ENCODE results near the gene SETSIP.
A peak's percentile ranks its signal among the peaks of the same experiment; 100 is the strongest.
"Not testable (repeated sequence)": the region's sequence is repeated elsewhere in the genome, so short reads cannot be mapped to it uniquely, and the experiment has no call there.

SETSIP gene

GRCh38 chr1:92051948-92052347 is 23.3 kb downstream of the SETSIP start:
- Histone ChIP-seq H3K9me3 (ENCODE audit: control insufficient read depth in 1 of 2, low read length in 2 of 2) (no peaks in the 10 kb centered on the region), H3K36me3 (ENCODE audit: control insufficient read depth in 1 of 2, insufficient read depth in 2 of 2, low read length in 2 of 2) (no peaks in the 10 kb centered on the region), H3K4me3 (ENCODE audit: low read depth in 1 of 2, low read length in 2 of 2) (no peak overlapping the region), H3K4me1 (ENCODE audit: control insufficient read depth in 1 of 2, insufficient read depth in 2 of 2, low read length in 2 of 2) (no peaks in the 10 kb centered on the region), H3K27ac (ENCODE audit: low read length) (no peak overlapping the region), H3K27me3 (ENCODE audit: low read depth, low read length) (no peaks in the 10 kb centered on the region)

- no peak overlapping the region for H3K4me3 ChIP-seq (ENCODE audit: low read depth in 1 of 2, low read length in 2 of 2)
- no peaks in the 10 kb centered on the region for H3K9me3 ChIP-seq (ENCODE audit: control insufficient read depth in 1 of 2, low read length in 2 of 2)
- H3K27me3 ChIP-seq (ENCODE audit: low read depth, low read length) = no peaks in the 10 kb centered on the region
Observed at GRCh38 chr1:92045766-92046495, 29.3 kb downstream of the SETSIP start.

GRCh38 chr1:92043621-92044020 is 31.6 kb downstream of the SETSIP start:
- no peaks in the 10 kb centered on the region for H3K36me3 ChIP-seq (ENCODE audit: control insufficient read depth in 1 of 2, insufficient read depth in 2 of 2, low read length in 2 of 2)
- H3K9me3 ChIP-seq (ENCODE audit: control insufficient read depth in 1 of 2, low read length in 2 of 2) = no peaks in the 10 kb centered on the region
- H3K4me3 ChIP-seq (ENCODE audit: low read depth in 1 of 2, low read length in 2 of 2) = no peak overlapping the region
- H3K27me3 ChIP-seq (ENCODE audit: low read depth, low read length) = no peaks in the 10 kb centered on the region
- no peaks in the 10 kb centered on the region for H3K4me1 ChIP-seq (ENCODE audit: control insufficient read depth in 1 of 2, insufficient read depth in 2 of 2, low read length in 2 of 2)
- H3K27ac ChIP-seq (ENCODE audit: low read length) = no peak overlapping the region

More at GRCh38 chr1:92045766-92046495, 29.3 kb downstream of the SETSIP start:
- Histone ChIP-seq H3K27ac (ENCODE audit: low read length) (no peak overlapping the region), H3K4me1 (ENCODE audit: control insufficient read depth in 1 of 2, insufficient read depth in 2 of 2, low read length in 2 of 2) (no peaks in the 10 kb centered on the region), H3K36me3 (ENCODE audit: control insufficient read depth in 1 of 2, insufficient read depth in 2 of 2, low read length in 2 of 2) (no peaks in the 10 kb centered on the region)

GRCh38 chr1:92040971-92041370 is 34.2 kb downstream of the SETSIP start:
- Histone ChIP-seq H3K4me3 (ENCODE audit: low read depth in 1 of 2, low read length in 2 of 2) (no peak overlapping the region), H3K9me3 (ENCODE audit: control insufficient read depth in 1 of 2, low read length in 2 of 2) (no peaks in the 10 kb centered on the region), H3K4me1 (ENCODE audit: control insufficient read depth in 1 of 2, insufficient read depth in 2 of 2, low read length in 2 of 2) (no peaks in the 10 kb centered on the region), H3K36me3 (ENCODE audit: control insufficient read depth in 1 of 2, insufficient read depth in 2 of 2, low read length in 2 of 2) (no peaks in the 10 kb centered on the region), H3K27ac (ENCODE audit: low read length) (no peak overlapping the region), H3K27me3 (ENCODE audit: low read depth, low read length) (no peaks in the 10 kb centered on the region)

GRCh38 chr1:92038695-92039346 is 36.4 kb downstream of the SETSIP start:
- no peaks in the 10 kb centered on the region for H3K9me3 ChIP-seq (ENCODE audit: control insufficient read depth in 1 of 2, low read length in 2 of 2)
- H3K27ac ChIP-seq (ENCODE audit: low read length) = no peak overlapping the region
- no peaks in the 10 kb centered on the region for H3K27me3 ChIP-seq (ENCODE audit: low read depth, low read length)
- no peaks in the 10 kb centered on the region for H3K4me1 ChIP-seq (ENCODE audit: control insufficient read depth in 1 of 2, insufficient read depth in 2 of 2, low read length in 2 of 2)
- H3K36me3 ChIP-seq (ENCODE audit: control insufficient read depth in 1 of 2, insufficient read depth in 2 of 2, low read length in 2 of 2) = no peaks in the 10 kb centered on the region
- H3K4me3 ChIP-seq (ENCODE audit: low read depth in 1 of 2, low read length in 2 of 2) = no peak overlapping the region

- Histone ChIP-seq H3K4me3 (ENCODE audit: low read depth in 1 of 2, low read length in 2 of 2) (no peak overlapping the region), H3K9me3 (ENCODE audit: control insufficient read depth in 1 of 2, low read length in 2 of 2) (no peaks in the 10 kb centered on the region), H3K27me3 (ENCODE audit: low read depth, low read length) (no peaks in the 10 kb centered on the region), H3K4me1 (ENCODE audit: control insufficient read depth in 1 of 2, insufficient read depth in 2 of 2, low read length in 2 of 2) (no peaks in the 10 kb centered on the region), H3K36me3 (ENCODE audit: control insufficient read depth in 1 of 2, insufficient read depth in 2 of 2, low read length in 2 of 2) (no peaks in the 10 kb centered on the region), H3K27ac (ENCODE audit: low read length) (no peak overlapping the region)
Observed at GRCh38 chr1:92037400-92037799, 37.8 kb downstream of the SETSIP start.

- H3K36me3 ChIP-seq (ENCODE audit: control insufficient read depth in 1 of 2, insufficient read depth in 2 of 2, low read length in 2 of 2) = no peaks in the 10 kb centered on the region
- no peaks in the 10 kb centered on the region for H3K27me3 ChIP-seq (ENCODE audit: low read depth, low read length)
- no peak overlapping the region for H3K27ac ChIP-seq (ENCODE audit: low read length)
Observed at GRCh38 chr1:92031281-92032110, 43.7 kb downstream of the SETSIP start.

GRCh38 chr1:92030656-92031107 is 44.5 kb downstream of the SETSIP start:
- Histone ChIP-seq H3K36me3 (ENCODE audit: control insufficient read depth in 1 of 2, insufficient read depth in 2 of 2, low read length in 2 of 2) (no peaks in the 10 kb centered on the region), H3K27me3 (ENCODE audit: low read depth, low read length) (no peaks in the 10 kb centered on the region), H3K4me3 (ENCODE audit: low read depth in 1 of 2, low read length in 2 of 2) (peak overlapping the region; percentile 40 to 83), H3K4me1 (ENCODE audit: control insufficient read depth in 1 of 2, insufficient read depth in 2 of 2, low read length in 2 of 2) (peaks cover 0 to 3% of the 10 kb centered on the region in 2 donors), H3K27ac (ENCODE audit: low read length) (no peak overlapping the region), H3K9me3 (ENCODE audit: control insufficient read depth in 1 of 2, low read length in 2 of 2) (no peaks in the 10 kb centered on the region)

More at GRCh38 chr1:92031281-92032110, 43.7 kb downstream of the SETSIP start:
- Histone ChIP-seq H3K9me3 (ENCODE audit: control insufficient read depth in 1 of 2, low read length in 2 of 2) (no peaks in the 10 kb centered on the region), H3K4me3 (ENCODE audit: low read depth in 1 of 2, low read length in 2 of 2) (no peak overlapping the region), H3K4me1 (ENCODE audit: control insufficient read depth in 1 of 2, insufficient read depth in 2 of 2, low read length in 2 of 2) (peaks cover 0 to 3% of the 10 kb centered on the region in 2 donors)

GRCh38 chr1:92029241-92029922 is 45.8 kb downstream of the SETSIP start:
- Histone ChIP-seq H3K4me3 (ENCODE audit: low read depth in 1 of 2, low read length in 2 of 2) (peak overlapping the region; percentile 3 to 83), H3K4me1 (ENCODE audit: control insufficient read depth in 1 of 2, insufficient read depth in 2 of 2, low read length in 2 of 2) (peaks cover 0 to 3% of the 10 kb centered on the region in 2 donors), H3K27ac (ENCODE audit: low read length) (no peak overlapping the region), H3K27me3 (ENCODE audit: low read depth, low read length) (no peaks in the 10 kb centered on the region), H3K36me3 (ENCODE audit: control insufficient read depth in 1 of 2, insufficient read depth in 2 of 2, low read length in 2 of 2) (no peaks in the 10 kb centered on the region), H3K9me3 (ENCODE audit: control insufficient read depth in 1 of 2, low read length in 2 of 2) (no peaks in the 10 kb centered on the region)

GRCh38 chr1:92026806-92027205 is 48.4 kb downstream of the SETSIP start:
- Histone ChIP-seq H3K4me1 (ENCODE audit: control insufficient read depth in 1 of 2, insufficient read depth in 2 of 2, low read length in 2 of 2) (peaks cover 0 to 3% of the 10 kb centered on the region in 2 donors), H3K9me3 (ENCODE audit: control insufficient read depth in 1 of 2, low read length in 2 of 2) (no peaks in the 10 kb centered on the region), H3K27me3 (ENCODE audit: low read depth, low read length) (no peaks in the 10 kb centered on the region), H3K4me3 (ENCODE audit: low read depth in 1 of 2, low read length in 2 of 2) (no peak overlapping the region), H3K27ac (ENCODE audit: low read length) (no peak overlapping the region), H3K36me3 (ENCODE audit: control insufficient read depth in 1 of 2, insufficient read depth in 2 of 2, low read length in 2 of 2) (no peaks in the 10 kb centered on the region)

- H3K4me3 ChIP-seq (ENCODE audit: low read depth in 1 of 2, low read length in 2 of 2); H3K27ac ChIP-seq (ENCODE audit: low read length); H3K27me3 ChIP-seq (ENCODE audit: low read depth, low read length); H3K4me1 ChIP-seq (ENCODE audit: control insufficient read depth in 1 of 2, insufficient read depth in 2 of 2, low read length in 2 of 2); H3K9me3 ChIP-seq (ENCODE audit: control insufficient read depth in 1 of 2, low read length in 2 of 2); H3K36me3 ChIP-seq (ENCODE audit: control insufficient read depth in 1 of 2, insufficient read depth in 2 of 2, low read length in 2 of 2): not testable (repeated sequence)
Observed at GRCh38 chr1:92026042-92026441, 49.2 kb downstream of the SETSIP start.

Measured in muscle layer of duodenum (tissue), 2 donors.